H9 (cell line): ENCODE results near the gene LTA4H. TPM values are rescaled to one million over a fixed set of nuclear protein-coding genes. Genes with fewer than 3 reads are reported as not detected.

ENCODE experiments used
- DNase-seq: peaks from one replicate; pipeline ENCODE4 v3.0.0-alpha.2; 2017
- H2AFZ ChIP-seq: one replicate; pipeline ENCODE4 v1.6.1; 2013; ENCODE audit warnings: mild to moderate bottlenecking, low read length, control low read depth, moderate library complexity
- H2AK5ac ChIP-seq: 2 replicates; pipeline ENCODE4 v1.6.1; 2013; ENCODE audit warnings: low read length, control low read depth, mixed read lengths; ENCODE audit not compliant: insufficient read length
- H2BK120ac ChIP-seq: one replicate; pipeline ENCODE4 v1.6.1; 2013; ENCODE audit warnings: low read depth, mild to moderate bottlenecking, low read length, control low read depth, inconsistent platforms; ENCODE audit not compliant: poor library complexity, severe bottlenecking
- H2BK12ac ChIP-seq: 2 replicates; pipeline ENCODE4 v1.6.1; 2013; ENCODE audit warnings: low read length, control low read depth, mixed read lengths, low read depth; ENCODE audit not compliant: insufficient read length
- H2BK15ac ChIP-seq: 2 replicates; pipeline ENCODE4 v1.6.1; 2013; ENCODE audit warnings: low read depth, low read length, control low read depth
- H2BK20ac ChIP-seq: one replicate; pipeline ENCODE4 v1.6.1; 2013; ENCODE audit warnings: low read depth, mild to moderate bottlenecking, low read length, control low read depth, inconsistent platforms; ENCODE audit not compliant: poor library complexity, severe bottlenecking
- H2BK5ac ChIP-seq: 2 replicates; pipeline ENCODE4 v1.6.1; 2013; ENCODE audit warnings: low read length, control low read depth, mixed read lengths; ENCODE audit not compliant: insufficient read length
- H3K14ac ChIP-seq: 2 replicates; pipeline ENCODE4 v1.6.1; 2013; ENCODE audit warnings: low read length, control low read depth; ENCODE audit not compliant: insufficient read depth
- H3K18ac ChIP-seq: 2 replicates; pipeline ENCODE4 v1.6.1; 2013; ENCODE audit warnings: low read depth, mild to moderate bottlenecking, mixed read lengths, low read length, control low read depth; ENCODE audit not compliant: insufficient read length
- H3K23ac ChIP-seq: 2 replicates; pipeline ENCODE4 v1.6.1; 2013; ENCODE audit warnings: low read length, control low read depth, mixed read lengths, low read depth; ENCODE audit not compliant: insufficient read length
- H3K23me2 ChIP-seq: 2 replicates; pipeline ENCODE4 v1.6.1; 2013; ENCODE audit warnings: low read depth, mild to moderate bottlenecking, mixed read lengths, low read length, control low read depth; ENCODE audit not compliant: insufficient read length, poor library complexity, severe bottlenecking
- H3K27ac ChIP-seq: 2 replicates; pipeline ENCODE4 v1.5.1; 2013; ENCODE audit warnings: low read length, control low read depth, mixed read lengths, low read depth; ENCODE audit not compliant: insufficient read length
- H3K27me3 ChIP-seq: 2 replicates; pipeline ENCODE4 v1.6.1; 2013; ENCODE audit warnings: low read length, control low read depth, inconsistent platforms; ENCODE audit not compliant: insufficient read depth
- H3K4ac ChIP-seq: 2 replicates; pipeline ENCODE4 v1.6.1; 2013; ENCODE audit warnings: low read depth, mild to moderate bottlenecking, control low read depth, inconsistent platforms, low read length, moderate library complexity
- H3K4me1 ChIP-seq: 2 replicates; pipeline ENCODE4 v1.6.1; 2013; ENCODE audit warnings: low read length, control low read depth, inconsistent platforms; ENCODE audit not compliant: insufficient read depth
- H3K4me2 ChIP-seq: 2 replicates; pipeline ENCODE4 v1.6.1; 2013; ENCODE audit warnings: low read length, control low read depth, mixed read lengths; ENCODE audit not compliant: insufficient read length, insufficient read depth
- H3K56ac ChIP-seq: 2 replicates; pipeline ENCODE4 v1.6.1; 2013; ENCODE audit warnings: low read depth, mild to moderate bottlenecking, mixed read lengths, low read length, control low read depth; ENCODE audit not compliant: insufficient read length
- H3K79me1 ChIP-seq: 2 replicates; pipeline ENCODE4 v1.6.1; 2013; ENCODE audit warnings: low read depth, mild to moderate bottlenecking, moderate library complexity, low read length, control low read depth, inconsistent platforms; ENCODE audit not compliant: insufficient read depth, poor library complexity, severe bottlenecking
- H3K79me2 ChIP-seq: 2 replicates; pipeline ENCODE4 v1.6.1; 2013; ENCODE audit warnings: low read length, control low read depth, inconsistent platforms; ENCODE audit not compliant: insufficient read depth
- H3K9ac ChIP-seq: 2 replicates; pipeline ENCODE4 v1.6.1; 2013; ENCODE audit warnings: low read length, control low read depth, mixed read lengths; ENCODE audit not compliant: insufficient read length; ENCODE audit errors: extremely low read depth
- H3K9me3 ChIP-seq: one replicate; pipeline ENCODE4 v1.6.1; 2013; ENCODE audit warnings: low read depth, low read length, inconsistent platforms; ENCODE audit not compliant: control insufficient read depth
- H3T11ph ChIP-seq: one replicate; pipeline ENCODE4 v1.6.1; 2013; ENCODE audit warnings: mild to moderate bottlenecking, low read length, control low read depth, inconsistent platforms
- H4K20me1 ChIP-seq: one replicate; pipeline ENCODE4 v1.6.1; 2013; ENCODE audit not compliant: control insufficient read depth, insufficient read length, insufficient read depth
- H4K5ac ChIP-seq: 2 replicates; pipeline ENCODE4 v1.6.1; 2013; ENCODE audit warnings: low read depth, mild to moderate bottlenecking, mixed read lengths, low read length, control low read depth; ENCODE audit not compliant: insufficient read length
- H4K8ac ChIP-seq: replicated peaks from 2 replicates; pipeline ENCODE4 v1.6.1; 2013; ENCODE audit warnings: low read length, control low read depth, mixed read lengths, low read depth; ENCODE audit not compliant: insufficient read length
- H4K91ac ChIP-seq: 2 replicates; pipeline ENCODE4 v1.6.1; 2013; ENCODE audit warnings: low read depth, mild to moderate bottlenecking, moderate library complexity, mixed read lengths, low read length, control low read depth; ENCODE audit not compliant: insufficient read length
- H3K27ac Mint-ChIP-seq, 3 experiments: 2 replicates in 2 of 3; 3 replicates in 1 of 3; pipeline ENCODE4 v1.8.0; 2020 to 2021; ENCODE audit warnings: mixed read lengths in 3 of 3, mild to moderate bottlenecking in 1 of 3, moderate library complexity in 1 of 3
- H3K27me3 Mint-ChIP-seq: 2 replicates; pipeline ENCODE4 v1.8.0; 2021; ENCODE audit warnings: low read depth, mild to moderate bottlenecking, moderate library complexity, mixed read lengths
- H3K36me3 Mint-ChIP-seq, 3 experiments: 2 replicates in 2 of 3; 3 replicates in 1 of 3; pipeline ENCODE4 v1.8.0; 2020 to 2021; ENCODE audit warnings: low read depth in 3 of 3, mixed read lengths in 3 of 3; ENCODE audit not compliant: insufficient read depth in 1 of 3
- H3K4me1 Mint-ChIP-seq, 2 experiments: 2 replicates each; pipeline ENCODE4 v1.8.0; 2020; ENCODE audit warnings: mixed read lengths in 2 of 2
- H3K4me3 Mint-ChIP-seq, 2 experiments: 2 replicates in 1 of 2; 3 replicates in 1 of 2; pipeline ENCODE4 v1.8.0; 2020 to 2021; ENCODE audit warnings: mild to moderate bottlenecking in 2 of 2, mixed read lengths in 2 of 2, moderate library complexity in 1 of 2
- H3K9me3 Mint-ChIP-seq, 2 experiments: 2 replicates in 1 of 2; 3 replicates in 1 of 2; pipeline ENCODE4 v1.8.0; 2020; ENCODE audit warnings: mild to moderate bottlenecking in 2 of 2, mixed read lengths in 2 of 2, moderate library complexity in 1 of 2
- CTCF ChIP-seq: fragments of 200-600 bp; sonication (generic); conservative IDR thresholded peaks from 3 replicates; pipeline ENCODE4 v1.8.0; 2021; ENCODE audit warnings: antibody characterized with exemption, mild to moderate bottlenecking
- WGBS: extraction: QIAGEN DNeasy Blood & Tissue Kit; methylation state at CpG from one replicate; pipeline ENCODE4 v1.1.7; 2013; ENCODE audit warnings: missing lambda C conversion rate, low lambda C conversion rate, mixed read lengths; ENCODE audit not compliant: insufficient read length; ENCODE audit errors: extremely low coverage; 5-methylcytosine and 5-hydroxymethylcytosine counted together
- total RNA-seq: library from RNA; stranded (reverse); gene quantifications from 2 replicates; pipeline ENCODE4 v1.2.1, GENCODE V29; 2021

Gene LTA4H
- total RNA-seq, 1 experiment from 2014 or later = 144 TPM

- no CpG with 5 or more reads among the region's 1 CpG for WGBS
- TF ChIP-seq CTCF = no peak
These were observed 9.1 kb downstream of the LTA4H start for GRCh38 chr12:96026331-96026730.

More at GRCh38 chr12:96026331-96026730, 9.1 kb downstream of the LTA4H start:
- no peak overlapping the region for H3K56ac ChIP-seq
- H3K23me2 ChIP-seq = no peaks in the 10 kb centered on the region
- no peak overlapping the region for H2AK5ac ChIP-seq
- no peak overlapping the region for H2AFZ ChIP-seq
- H3K79me1 ChIP-seq = no peaks in the 10 kb centered on the region
- H3K9ac ChIP-seq = no peak overlapping the region
- DNase-seq = no peak
- no peak overlapping the region for H3K14ac ChIP-seq
- H4K5ac ChIP-seq = no peak overlapping the region
- Mint-ChIP-seq H3K27ac (no peak overlapping the region), H3K27me3 (no peaks in the 10 kb centered on the region), H3K4me3 (no peak overlapping the region), H3K36me3 (peaks cover 21 to 51% (median 51%) of the 10 kb centered on the region in 3 experiments; a peak in 6 of 7 replicates), H3K4me1 (no peaks in the 10 kb centered on the region), H3K9me3 (no peaks in the 10 kb centered on the region)
- no peak overlapping the region for H3T11ph ChIP-seq
- H2BK120ac ChIP-seq = no peak overlapping the region
- no peak overlapping the region for H2BK20ac ChIP-seq
- H2BK15ac ChIP-seq = no peak overlapping the region
- H2BK5ac ChIP-seq = no peak overlapping the region
- no peaks in the 10 kb centered on the region for H3K27me3 ChIP-seq
- no peaks in the 10 kb centered on the region for H3K9me3 ChIP-seq
- H4K20me1 ChIP-seq = no peaks in the 10 kb centered on the region
- H3K4ac ChIP-seq = no peak overlapping the region
- H3K18ac ChIP-seq = no peak overlapping the region
- H4K8ac ChIP-seq = no peak overlapping the region
- no peak overlapping the region for H3K27ac ChIP-seq
- no peak overlapping the region for H2BK12ac ChIP-seq
- no peak overlapping the region for H3K4me2 ChIP-seq
- H3K79me2 ChIP-seq = 0 out of 2 replicates have a peak, but pooled peaks cover 2% of the 10 kb centered on the region
- H3K4me1 ChIP-seq = no peaks in the 10 kb centered on the region
- no peak overlapping the region for H3K23ac ChIP-seq
- H4K91ac ChIP-seq = no peak overlapping the region
